Vagina (tissue), 2 donors: ENCODE results near the gene PMS2.
"Not testable (repeated sequence)": the region's sequence is repeated elsewhere in the genome, so short reads cannot be mapped to it uniquely, and the experiment has no call there.

Experiments used
- POLR2A ChIP-seq, 2 donors: fragments of 450-650 bp; IDR thresholded peaks; one replicate each; pipeline ENCODE4 v1.6.1; 2017; ENCODE audit warnings: antibody characterized with exemption in 2 of 2, mild to moderate bottlenecking in 2 of 2, moderate library complexity in 2 of 2
- POLR2AphosphoS5 ChIP-seq, 2 donors: sonication (generic); formaldehyde crosslinking; IDR thresholded peaks; one replicate each; pipeline ENCODE4 v1.9.0; 2017; ENCODE audit warnings: antibody characterized with exemption in 2 of 2, mild to moderate bottlenecking in 2 of 2, low read depth in 1 of 2; ENCODE audit not compliant: insufficient read depth in 1 of 2
- TF ChIP-seq, protein P1 (sequence below), 3 experiments: fragments of 450-650 bp in 2 of 3; fragments of 200-600 bp in 1 of 3; sonication (generic) in 1 of 3; IDR thresholded peaks; one replicate each; pipeline ENCODE4 v1.5.1; 2017 to 2019; ENCODE audit warnings: antibody characterized with exemption in 3 of 3, mild to moderate bottlenecking in 2 of 3, moderate library complexity in 2 of 3

DNA sequence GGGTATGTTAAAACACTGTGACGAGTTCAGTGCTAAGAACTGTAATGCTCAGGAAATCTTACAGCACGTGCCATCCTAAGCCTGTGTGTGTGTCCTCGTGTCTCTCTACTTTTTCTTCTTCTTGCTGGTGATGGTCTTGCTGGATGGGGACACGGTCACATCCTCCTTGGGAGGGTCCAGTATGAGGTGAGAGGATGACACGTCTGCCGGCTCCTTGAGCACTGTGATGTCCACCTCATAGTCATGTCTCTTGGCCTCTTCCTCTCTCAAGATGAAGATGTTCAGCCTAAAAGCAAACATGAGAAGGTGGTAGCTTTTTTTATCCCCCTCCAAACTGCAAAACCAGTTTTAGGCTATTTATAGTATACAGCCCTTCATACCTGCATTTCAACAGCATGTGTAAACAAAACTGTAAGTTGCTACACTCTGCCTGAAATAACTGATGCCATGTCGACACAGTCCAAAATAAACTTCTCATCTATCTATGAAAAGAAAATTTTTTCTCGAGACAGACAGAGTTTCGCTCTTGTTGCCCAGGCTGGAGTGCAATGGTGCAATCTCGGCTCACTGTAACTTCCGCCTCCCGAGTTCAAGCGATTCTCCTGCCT lies 82.5 kb downstream of the PMS2 start:
- TF ChIP-seq, protein P1, sequence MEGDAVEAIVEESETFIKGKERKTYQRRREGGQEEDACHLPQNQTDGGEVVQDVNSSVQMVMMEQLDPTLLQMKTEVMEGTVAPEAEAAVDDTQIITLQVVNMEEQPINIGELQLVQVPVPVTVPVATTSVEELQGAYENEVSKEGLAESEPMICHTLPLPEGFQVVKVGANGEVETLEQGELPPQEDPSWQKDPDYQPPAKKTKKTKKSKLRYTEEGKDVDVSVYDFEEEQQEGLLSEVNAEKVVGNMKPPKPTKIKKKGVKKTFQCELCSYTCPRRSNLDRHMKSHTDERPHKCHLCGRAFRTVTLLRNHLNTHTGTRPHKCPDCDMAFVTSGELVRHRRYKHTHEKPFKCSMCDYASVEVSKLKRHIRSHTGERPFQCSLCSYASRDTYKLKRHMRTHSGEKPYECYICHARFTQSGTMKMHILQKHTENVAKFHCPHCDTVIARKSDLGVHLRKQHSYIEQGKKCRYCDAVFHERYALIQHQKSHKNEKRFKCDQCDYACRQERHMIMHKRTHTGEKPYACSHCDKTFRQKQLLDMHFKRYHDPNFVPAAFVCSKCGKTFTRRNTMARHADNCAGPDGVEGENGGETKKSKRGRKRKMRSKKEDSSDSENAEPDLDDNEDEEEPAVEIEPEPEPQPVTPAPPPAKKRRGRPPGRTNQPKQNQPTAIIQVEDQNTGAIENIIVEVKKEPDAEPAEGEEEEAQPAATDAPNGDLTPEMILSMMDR (IDR thresholded peaks at IDR 0.05), result not testable (repeated sequence)
- not testable (repeated sequence) for TF ChIP-seq POLR2AphosphoS5 (IDR thresholded peaks at IDR 0.05; ENCODE audit: insufficient read depth in 1 of 2, low read depth in 1 of 2); POLR2A (IDR thresholded peaks at IDR 0.05)
